GM10266 (cell line): Measurements from ENCODE around the gene GDI2.
"Not testable (repeated sequence)": the region's sequence is repeated elsewhere in the genome, so short reads cannot be mapped to it uniquely, and the experiment has no call there.

ENCODE experiments used
- DNase-seq: peaks from one replicate; pipeline ENCODE4 v3.0.0; 2012; ENCODE audit errors: extremely low spot score
- TF ChIP-seq, protein P1 (sequence below): IDR thresholded peaks from 2 replicates; pipeline ENCODE4 v1.5.1; 2012; ENCODE audit warnings: mild to moderate bottlenecking, low read depth; ENCODE audit not compliant: control insufficient read depth, insufficient read depth; ENCODE audit errors: missing control alignments

Gene GDI2

DNA sequence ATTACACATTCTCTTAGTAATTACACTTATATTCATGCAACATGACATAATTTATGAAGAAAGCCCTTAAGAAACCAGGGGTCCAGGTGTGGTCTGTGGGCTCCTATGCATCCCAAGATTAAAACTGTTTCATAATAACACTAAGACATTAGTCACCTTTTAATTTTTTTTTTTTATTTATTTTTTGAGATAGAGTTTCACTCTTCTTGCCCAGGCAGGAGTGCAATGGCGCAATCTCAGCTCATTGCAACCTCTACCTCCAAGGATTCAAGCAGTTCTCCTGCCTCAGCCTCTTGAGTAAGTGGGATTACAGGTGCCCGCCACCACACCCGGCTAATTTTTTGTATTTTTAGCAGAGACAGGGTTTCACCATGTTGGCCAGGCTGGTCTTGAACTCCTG, 12.5 kb downstream of the GDI2 start:
- TF ChIP-seq, protein P1, sequence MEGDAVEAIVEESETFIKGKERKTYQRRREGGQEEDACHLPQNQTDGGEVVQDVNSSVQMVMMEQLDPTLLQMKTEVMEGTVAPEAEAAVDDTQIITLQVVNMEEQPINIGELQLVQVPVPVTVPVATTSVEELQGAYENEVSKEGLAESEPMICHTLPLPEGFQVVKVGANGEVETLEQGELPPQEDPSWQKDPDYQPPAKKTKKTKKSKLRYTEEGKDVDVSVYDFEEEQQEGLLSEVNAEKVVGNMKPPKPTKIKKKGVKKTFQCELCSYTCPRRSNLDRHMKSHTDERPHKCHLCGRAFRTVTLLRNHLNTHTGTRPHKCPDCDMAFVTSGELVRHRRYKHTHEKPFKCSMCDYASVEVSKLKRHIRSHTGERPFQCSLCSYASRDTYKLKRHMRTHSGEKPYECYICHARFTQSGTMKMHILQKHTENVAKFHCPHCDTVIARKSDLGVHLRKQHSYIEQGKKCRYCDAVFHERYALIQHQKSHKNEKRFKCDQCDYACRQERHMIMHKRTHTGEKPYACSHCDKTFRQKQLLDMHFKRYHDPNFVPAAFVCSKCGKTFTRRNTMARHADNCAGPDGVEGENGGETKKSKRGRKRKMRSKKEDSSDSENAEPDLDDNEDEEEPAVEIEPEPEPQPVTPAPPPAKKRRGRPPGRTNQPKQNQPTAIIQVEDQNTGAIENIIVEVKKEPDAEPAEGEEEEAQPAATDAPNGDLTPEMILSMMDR: no peak
- no peak for DNase-seq

DNA sequence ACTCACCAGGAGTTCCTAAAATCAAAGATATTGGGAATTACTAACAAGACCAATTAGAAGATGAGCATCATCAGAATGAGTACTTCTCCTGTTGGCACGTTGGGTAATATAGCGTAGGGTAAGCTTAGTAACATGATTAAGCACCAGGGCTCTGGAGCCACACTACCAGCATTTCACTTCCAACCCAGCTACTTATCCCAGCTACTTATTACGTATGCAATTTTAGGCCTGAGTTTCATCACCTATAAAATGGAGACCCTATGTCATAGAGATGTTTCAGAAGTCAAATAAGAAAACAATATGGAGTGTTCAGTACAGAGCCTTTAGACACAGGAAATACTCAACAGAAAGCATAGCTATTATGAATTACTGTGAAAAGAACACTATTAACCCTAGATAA, 19.0 kb downstream of the GDI2 start:
- TF ChIP-seq, protein P1: no peak
- DNase-seq: no peak

DNA sequence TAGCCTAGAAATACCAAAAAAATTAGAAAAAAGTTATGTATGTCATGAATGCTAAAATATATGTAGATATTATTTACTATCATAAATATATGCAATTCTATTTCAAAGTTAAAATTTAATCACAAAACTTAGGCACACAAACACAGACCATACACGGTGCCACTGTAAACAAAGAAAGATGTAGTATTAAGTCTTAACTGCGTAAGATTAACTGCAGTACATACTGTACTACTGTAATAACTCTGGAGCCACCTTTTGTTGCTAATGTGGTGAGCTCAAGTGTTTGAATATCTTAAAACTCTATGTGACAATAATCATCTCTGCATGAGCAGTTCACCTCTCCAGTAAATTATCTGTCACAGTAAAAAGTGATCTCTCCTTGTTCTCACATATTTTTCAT, 23.6 kb downstream of the GDI2 start:
- no peak for DNase-seq
- TF ChIP-seq, protein P1: no peak

DNA sequence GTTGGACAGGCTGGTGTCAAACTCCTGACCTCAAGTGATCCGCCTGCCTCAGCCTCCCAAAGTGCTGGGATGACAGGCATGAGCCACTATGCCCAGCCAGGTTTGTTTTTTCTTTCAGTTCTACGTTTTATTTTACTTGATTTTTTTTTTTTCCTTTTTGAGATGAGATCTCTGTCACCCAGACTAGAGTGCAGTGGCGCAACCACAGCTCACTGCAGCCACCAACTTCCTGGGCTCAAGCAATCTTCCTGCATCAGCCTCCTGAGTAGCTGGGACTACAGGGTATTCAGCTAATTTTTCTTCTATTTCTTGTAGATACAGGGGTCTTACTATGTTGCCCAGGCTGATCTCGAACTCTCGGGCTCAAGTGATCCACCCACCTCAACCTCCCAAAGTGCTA, 24.3 kb downstream of the GDI2 start:
- no peak for DNase-seq
- TF ChIP-seq, protein P1: no peak

DNA sequence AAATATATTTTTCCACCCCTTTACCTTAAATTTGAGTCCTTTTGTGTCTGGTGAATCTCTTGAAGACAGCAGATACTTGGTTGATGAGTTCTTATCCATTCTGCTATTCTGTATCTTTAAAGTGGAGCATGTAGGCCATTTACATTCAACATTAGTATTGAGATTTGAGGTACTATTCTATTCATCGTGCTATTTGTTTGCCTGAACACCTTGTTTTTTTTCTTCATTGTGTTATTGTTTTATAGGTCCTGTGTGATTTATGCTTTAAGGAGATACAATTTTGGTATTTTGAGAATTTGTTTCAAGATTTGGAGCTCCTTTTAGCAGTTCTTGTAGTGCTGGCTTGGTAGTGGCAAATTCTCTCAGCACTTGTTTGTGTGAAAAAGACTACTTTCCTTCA, 29.9 kb downstream of the GDI2 start:
- no peak for DNase-seq
- TF ChIP-seq, protein P1: no peak

DNA sequence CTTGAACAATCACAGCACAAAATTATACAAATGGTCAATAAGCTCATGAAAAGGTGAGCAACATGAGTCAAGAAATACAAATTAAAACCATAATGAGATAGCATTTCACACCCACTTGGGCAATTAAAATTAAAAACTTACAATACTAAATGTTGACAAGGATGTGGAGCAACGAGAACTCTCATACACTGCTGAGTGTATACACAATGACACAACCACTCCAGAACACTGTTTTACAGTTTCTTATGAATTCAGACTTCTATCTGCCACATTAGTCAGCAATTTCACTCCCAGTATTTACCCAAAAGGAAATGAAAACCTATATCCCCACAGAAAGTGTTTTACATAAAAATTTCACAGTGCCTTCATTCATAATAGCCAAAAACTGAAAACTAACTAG, 31.1 kb downstream of the GDI2 start:
- no peak for DNase-seq
- TF ChIP-seq, protein P1: no peak

DNA sequence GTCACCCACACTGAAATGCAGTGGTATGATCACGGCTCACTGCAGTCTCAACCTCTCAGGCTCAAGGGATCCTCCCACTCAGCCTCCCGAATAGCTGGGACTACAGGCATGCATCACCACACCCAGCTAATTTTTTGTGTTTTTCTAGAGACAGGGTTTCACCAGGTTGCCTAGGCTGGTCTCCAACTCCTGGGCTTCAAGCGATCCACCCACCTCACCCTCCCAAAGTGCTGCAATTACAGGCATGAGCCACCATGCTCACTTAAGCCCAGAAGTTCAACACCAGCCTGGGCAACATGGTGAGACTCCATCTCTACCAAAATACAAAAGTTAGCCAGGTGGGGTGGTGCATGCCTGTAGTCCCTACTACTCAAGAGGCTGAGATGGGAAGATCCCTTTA, 33.5 kb downstream of the GDI2 start:
- TF ChIP-seq, protein P1: no peak

DNA sequence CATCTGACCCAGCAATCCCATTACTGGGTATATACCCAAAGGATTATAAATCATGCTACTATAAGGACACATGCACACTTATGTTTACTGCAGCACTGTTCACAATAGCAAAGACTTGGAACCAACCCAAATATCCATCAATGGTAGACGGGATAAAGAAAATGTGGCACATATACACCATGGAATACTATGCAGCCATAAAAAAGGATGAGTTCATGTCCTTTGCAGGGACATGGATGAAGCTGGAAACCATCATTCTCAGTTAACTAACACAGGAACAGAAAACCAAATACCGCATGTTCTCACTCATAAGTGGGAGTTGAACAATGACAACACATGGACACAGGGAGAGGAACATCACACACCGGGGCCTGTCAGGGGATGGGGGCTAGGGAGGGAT, 35.5 kb downstream of the GDI2 start:
- DNase-seq: not testable (repeated sequence)

More for the DNA sequence above, 33.5 kb downstream of the GDI2 start:
- DNase-seq: no peak
